GM18505 (cell line): Measurements from ENCODE around the gene ADARB1.

Experiments
- ATAC-seq: cut with Tn5 transposase; IDR thresholded peaks from one replicate; pipeline ENCODE4 v1.9.1; 2021; ENCODE audit not compliant: unreplicated experiment
- POLR2A ChIP-seq: IDR thresholded peaks from 4 replicates; pipeline ENCODE4 v1.6.1; 2011; ENCODE audit warnings: borderline replicate concordance; ENCODE audit not compliant: insufficient read depth, insufficient read length; ENCODE audit errors: extremely low read depth

The ADARB1 gene

GRCh38 chr21:45093035-45093532 lies 18.7 kb downstream of the ADARB1 start:
- ATAC-seq = no peak
- TF ChIP-seq POLR2A = no peak

- ATAC-seq = no peak
- no peak for TF ChIP-seq POLR2A
These were observed 20.0 kb downstream of the ADARB1 start for GRCh38 chr21:45094412-45094811.

- no peak for ATAC-seq
- TF ChIP-seq POLR2A = no peak
These were observed 21.1 kb downstream of the ADARB1 start for GRCh38 chr21:45095505-45095904.

GRCh38 chr21:45096217-45096616 lies 21.8 kb downstream of the ADARB1 start:
- TF ChIP-seq POLR2A = no peak
- ATAC-seq = no peak

GRCh38 chr21:45097827-45098387 lies 23.5 kb downstream of the ADARB1 start:
- ATAC-seq = no peak
- TF ChIP-seq POLR2A = no peak

- ATAC-seq = no peak
- no peak for TF ChIP-seq POLR2A
These were observed 24.5 kb downstream of the ADARB1 start for GRCh38 chr21:45098867-45099266.

GRCh38 chr21:45099571-45099970 lies 25.2 kb downstream of the ADARB1 start:
- ATAC-seq = no peak
- TF ChIP-seq POLR2A = no peak

GRCh38 chr21:45100866-45101265 lies 26.5 kb downstream of the ADARB1 start:
- ATAC-seq = no peak

GRCh38 chr21:45102391-45102932 lies 28.1 kb downstream of the ADARB1 start:
- ATAC-seq = no peak
- TF ChIP-seq POLR2A = no peak

More at GRCh38 chr21:45100866-45101265, 26.5 kb downstream of the ADARB1 start:
- no peak for TF ChIP-seq POLR2A

GRCh38 chr21:45103971-45104520 lies 29.7 kb downstream of the ADARB1 start:
- no peak for TF ChIP-seq POLR2A
- ATAC-seq = no peak

GRCh38 chr21:45104560-45104959 lies 30.2 kb downstream of the ADARB1 start:
- no peak for ATAC-seq
- TF ChIP-seq POLR2A = no peak

GRCh38 chr21:45105906-45106485 lies 31.6 kb downstream of the ADARB1 start:
- TF ChIP-seq POLR2A = no peak
- ATAC-seq = no peak

GRCh38 chr21:45108034-45108790 lies 33.8 kb downstream of the ADARB1 start:
- no peak for TF ChIP-seq POLR2A
- no peak for ATAC-seq
